HepG2 (cell line): Measurements from ENCODE around the gene TUBA4A. TPM values are rescaled to one million over a fixed set of nuclear protein-coding genes. Genes with fewer than 3 reads are reported as not detected.

Experiments used
- ATAC-seq: fragments of 200-7000 bp; cut with Tn5 transposase; 3 replicates; pipeline ENCODE4 v1.9.1; 2020; ENCODE audit warnings: mild to moderate bottlenecking, moderate library complexity
- BruUV-seq: library from RNA; stranded (reverse); fragments of 400-500 nt; replicated peaks from 2 replicates; lab custom pipeline; 2021; lab: Mats Ljungman, UMichigan
- CTCF ChIA-PET: fragments of 300-600 bp; formaldehyde crosslinking; extraction: SDS; loops from one replicate; lab custom pipeline; 2021; ENCODE audit warnings: low total read pairs, inconsistent platforms, low intra/inter-chr PET ratio; lab: Yijun Ruan, JAX
- POLR2A ChIA-PET: fragments of 350-600 bp; sonication (Branson Sonifier 250); formaldehyde crosslinking; loops from one replicate; lab custom pipeline; 2020; ENCODE audit warnings: antibody characterized with exemption, inconsistent platforms; lab: Yijun Ruan, JAX
- DNase-seq: peaks from one replicate; pipeline ENCODE4 v3.0.0-alpha.2; 2015; ENCODE audit warnings: low spot score
- FAIRE-seq: peaks from 3 replicates; lab custom pipeline; 2011; peaks lifted over from hg19 to GRCh38; lab: Jason Lieb, UNC
- H2AFZ ChIP-seq: one replicate; pipeline ENCODE4 v1.6.1; 2011; ENCODE audit warnings: low read length, inconsistent platforms
- H3K27ac ChIP-seq: fragments of 300-600 bp; 3 replicates; pipeline ENCODE4 v1.8.0; 2011; ENCODE audit warnings: mixed run types, mild to moderate bottlenecking, mixed read lengths, low read length, inconsistent platforms; ENCODE audit not compliant: insufficient read depth; ENCODE audit errors: extremely low read length
- H3K27me3 ChIP-seq, 2 experiments: fragments of 200-600 bp in 1 of 2; 2 replicates in 1 of 2; 3 replicates in 1 of 2; pipeline versions ENCODE4 v1.6.0 to v1.8.0; 2011; ENCODE audit warnings: low read length in 2 of 2, mild to moderate bottlenecking in 2 of 2, moderate library complexity in 2 of 2, inconsistent platforms in 1 of 2; ENCODE audit not compliant: insufficient read depth in 2 of 2, control insufficient read depth in 1 of 2
- H3K36me3 ChIP-seq, 2 experiments: fragments of 200-600 bp in 1 of 2; replicated peaks in 1 of 2; 2 replicates in 1 of 2; 3 replicates in 1 of 2; pipeline versions ENCODE4 v1.5.1 to v1.8.0; 2011; ENCODE audit warnings: low read length in 2 of 2, inconsistent platforms in 1 of 2; ENCODE audit not compliant: insufficient read depth in 2 of 2, control insufficient read depth in 1 of 2
- H3K4me1 ChIP-seq: 2 replicates; pipeline ENCODE4 v1.5.1; 2012; ENCODE audit warnings: low read length, inconsistent platforms; ENCODE audit not compliant: insufficient read depth
- H3K4me2 ChIP-seq: 2 replicates; pipeline ENCODE4 v1.6.0; 2011; ENCODE audit warnings: low read depth, low read length, inconsistent platforms
- H3K4me3 ChIP-seq, 3 experiments: fragments of 200-600 bp in 1 of 3; sonication (generic), shearing (Covaris generic) in 1 of 3; replicated peaks in 1 of 3; 2 replicates each; pipeline ENCODE4 v1.5.1; 2011 to 2016; ENCODE audit warnings: low read length in 3 of 3, inconsistent platforms in 2 of 3, low read depth in 2 of 3, mild to moderate bottlenecking in 2 of 3, control low read depth in 1 of 3, mixed read lengths in 1 of 3; ENCODE audit not compliant: insufficient read depth in 1 of 3
- H3K79me2 ChIP-seq: one replicate; pipeline ENCODE4 v1.6.1; 2011; ENCODE audit warnings: low read length, inconsistent platforms; ENCODE audit not compliant: insufficient read depth
- H3K9ac ChIP-seq: 2 replicates; pipeline ENCODE4 v1.6.0; 2011; ENCODE audit warnings: mild to moderate bottlenecking, low read depth, low read length, inconsistent platforms; ENCODE audit not compliant: insufficient read depth
- H3K9me3 ChIP-seq: 2 replicates; pipeline ENCODE4 v1.5.1; 2012; ENCODE audit warnings: mild to moderate bottlenecking, low read length
- H4K20me1 ChIP-seq: 2 replicates; pipeline ENCODE4 v1.6.0; 2011; ENCODE audit warnings: inconsistent platforms, mild to moderate bottlenecking, low read length, moderate library complexity; ENCODE audit not compliant: insufficient read depth
- MED8 ChIP-seq: sonication (generic); formaldehyde crosslinking; IDR thresholded peaks from 2 replicates; pipeline ENCODE4 v1.8.1; 2023; ENCODE audit warnings: mild to moderate bottlenecking, missing genetic modification reagents; ENCODE audit not compliant: insufficient replicate concordance
- MEIS1 ChIP-seq: sonication (generic); formaldehyde crosslinking; IDR thresholded peaks from 2 replicates; pipeline ENCODE4 v1.9.0; 2021; ENCODE audit warnings: mild to moderate bottlenecking, missing genetic modification reagents, moderate library complexity, borderline replicate concordance
- NFKB2 ChIP-seq: sonication (generic); formaldehyde crosslinking; IDR thresholded peaks from 2 replicates; pipeline ENCODE4 v1.4.0; 2020; ENCODE audit warnings: missing genetic modification reagents, borderline replicate concordance
- PHB2 ChIP-seq: fragments of 450-650 bp; IDR thresholded peaks from 2 replicates; pipeline ENCODE4 v1.6.1; 2018; ENCODE audit not compliant: partially characterized antibody
- RAD21 ChIP-seq: fragments of 450-650 bp; formaldehyde crosslinking; IDR thresholded peaks from 2 replicates; pipeline ENCODE4 v1.5.0; 2020; ENCODE audit warnings: mild to moderate bottlenecking
- SMAD1 ChIP-seq: sonication (generic); formaldehyde crosslinking; IDR thresholded peaks from 2 replicates; pipeline ENCODE4 v1.4.0; 2020; ENCODE audit warnings: missing genetic modification reagents, low read depth, mild to moderate bottlenecking, borderline replicate concordance
- ZBTB20 ChIP-seq: sonication (generic); formaldehyde crosslinking; IDR thresholded peaks from 2 replicates; pipeline ENCODE4 v1.8.1; 2023; ENCODE audit warnings: missing genetic modification reagents, low read depth, mild to moderate bottlenecking, borderline replicate concordance
- ZNF263 ChIP-seq: sonication (generic); formaldehyde crosslinking; IDR thresholded peaks from 2 replicates; pipeline ENCODE4 v1.4.0; 2020; ENCODE audit warnings: missing genetic modification reagents
- ZNF776 ChIP-seq: sonication (generic); formaldehyde crosslinking; IDR thresholded peaks from 2 replicates; pipeline ENCODE4 v1.4.0; 2020; ENCODE audit warnings: mild to moderate bottlenecking, missing genetic modification reagents
- WGBS: methylation state at CpG from one replicate; pipeline ENCODE4 v1.1.6; 2017; ENCODE audit warnings: low lambda C conversion rate; 5-methylcytosine and 5-hydroxymethylcytosine counted together
- in situ Hi-C: cut with HindIII; loops from 2 replicates; pipeline ENCODE4 v1.10.0; 2017; ENCODE audit warnings: low pct_unique_long_range_greater_than_20kb; ENCODE audit not compliant: extremely low pct_ligation_motif_present
- intact Hi-C: fragments of 100-400 bp; cut with micrococcal nuclease; formaldehyde crosslinking; loops from one replicate; pipeline ENCODE4 v1.10.0; 2022; ENCODE audit not compliant: unreplicated experiment
- polyA plus RNA-seq, 8 experiments: library from polyadenylated mRNA; depleted of rRNA in 3 of 8; stranded (reverse) in 7 of 8; unstranded in 1 of 8; fragments of >200 nt; fragmentation: Illumina TruSeq in 4 of 8; extraction: Trizol in 4 of 8; gene quantifications; 2 replicates each; pipeline versions ENCODE4 v1.2.1 to v1.2.3, GENCODE V29; 2011 to 2016; ENCODE audit warnings: low read depth in 4 of 8, missing spikeins in 1 of 8, mixed read lengths in 1 of 8; ENCODE audit not compliant: insufficient read depth in 1 of 8
- total RNA-seq, 5 experiments: library from RNA; depleted of rRNA; stranded (reverse); fragments of >200 nt; fragmentation: Illumina TruSeq; extraction: Trizol; gene quantifications; 2 replicates each; pipeline ENCODE4 v1.2.3, GENCODE V29; 2016; ENCODE audit warnings: low read depth in 1 of 5
- TF ChIP-seq, protein P1 (sequence below): sonication (generic); formaldehyde crosslinking; IDR thresholded peaks from 2 replicates; pipeline ENCODE4 v1.5.0; 2020; ENCODE audit warnings: missing genetic modification reagents
- TF ChIP-seq, protein P2 (sequence below): sonication (generic); formaldehyde crosslinking; IDR thresholded peaks from 2 replicates; pipeline ENCODE4 v1.4.0; 2020; ENCODE audit warnings: mild to moderate bottlenecking, missing genetic modification reagents, borderline replicate concordance
- TF ChIP-seq, protein P3 (sequence below): IDR thresholded peaks from 2 replicates; pipeline ENCODE4 v1.6.1; 2012; ENCODE audit warnings: low read depth, low read length, improper control_type of control experiment
- TF ChIP-seq, protein P4 (sequence below): sonication (generic); formaldehyde crosslinking; IDR thresholded peaks from 2 replicates; pipeline ENCODE4 v1.4.0; 2020; ENCODE audit warnings: low read depth, missing genetic modification reagents

Gene TUBA4A
- total and polyA plus RNA-seq, 2 of the 13 experiments (the other 11 are each of a cell fraction or from before 2014, with no cell fraction given) = 1.3 to 12.7 TPM

DNA sequence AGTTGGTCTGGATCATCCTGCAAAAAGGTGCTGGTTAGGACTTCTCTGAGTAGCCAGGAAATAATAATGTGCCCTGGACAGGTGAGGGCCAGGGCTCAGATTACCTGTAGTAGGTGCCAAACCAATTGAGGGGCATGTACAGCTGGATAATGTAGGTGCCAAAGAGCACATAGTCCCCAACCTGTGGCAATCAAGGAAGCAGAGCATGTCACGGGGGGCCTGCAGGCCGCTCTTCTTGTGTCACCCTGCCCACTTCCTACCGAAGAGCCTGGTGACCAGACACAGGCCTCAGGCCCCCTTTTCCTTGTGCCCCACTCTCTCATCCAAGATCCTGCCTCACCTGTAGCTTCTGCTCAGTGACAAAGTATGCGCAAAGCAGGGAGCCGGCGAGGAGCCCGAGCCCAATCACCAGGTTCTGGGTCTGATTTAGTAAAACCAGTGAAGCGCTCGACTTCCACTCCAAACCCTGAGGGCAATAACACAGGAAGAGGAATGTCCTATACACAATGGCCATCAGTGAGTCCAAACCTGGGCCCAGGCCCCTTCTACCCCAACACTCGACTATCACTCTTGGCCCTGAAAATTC, 40.1 kb downstream of the TUBA4A start:
- Histone ChIP-seq H3K4me3 (no peak overlapping the region), H3K4me1 (peaks cover 66% of the 10 kb centered on the region), H3K9ac (no peak overlapping the region), H2AFZ (no peak overlapping the region), H3K27ac (no peak overlapping the region), H3K9me3 (no peaks in the 10 kb centered on the region), H3K4me2 (no peak overlapping the region), H4K20me1 (no peaks in the 10 kb centered on the region), H3K36me3 (peaks cover 38 to 66% of the 10 kb centered on the region in 2 experiments), H3K79me2 (peaks cover 11% of the 10 kb centered on the region), H3K27me3 (no peaks in the 10 kb centered on the region)
- ChIA-PET POLR2A (interaction anchor here (1.1 to 3.4 kb wide), 2 partner anchors 37 kb away, joined by 4 to 20 read pairs; partner anchors contain the start of gene CNPPD1), CTCF (no interaction called here)
- 92% methylated on average over 9 of the region's 10 CpGs for WGBS
- BruUV-seq = no TSS peak
- in situ Hi-C loops = no loop called here
- FAIRE-seq (no peak), ATAC-seq (no peak), DNase-seq (no peak)
- intact Hi-C loops = no loop called here
- TF ChIP-seq MEIS1 (CRISPR knock-in tag) = no peak
- no peak for TF ChIP-seq SMAD1 (CRISPR knock-in tag)
- no peak for TF ChIP-seq ZNF776
- TF ChIP-seq MED8 (CRISPR knock-in tag) = no peak
- TF ChIP-seq PHB2 = no peak
- TF ChIP-seq, protein P1, sequence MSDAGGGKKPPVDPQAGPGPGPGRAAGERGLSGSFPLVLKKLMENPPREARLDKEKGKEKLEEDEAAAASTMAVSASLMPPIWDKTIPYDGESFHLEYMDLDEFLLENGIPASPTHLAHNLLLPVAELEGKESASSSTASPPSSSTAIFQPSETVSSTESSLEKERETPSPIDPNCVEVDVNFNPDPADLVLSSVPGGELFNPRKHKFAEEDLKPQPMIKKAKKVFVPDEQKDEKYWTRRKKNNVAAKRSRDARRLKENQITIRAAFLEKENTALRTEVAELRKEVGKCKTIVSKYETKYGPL (CRISPR knock-in tag) = no peak
- TF ChIP-seq, protein P2, sequence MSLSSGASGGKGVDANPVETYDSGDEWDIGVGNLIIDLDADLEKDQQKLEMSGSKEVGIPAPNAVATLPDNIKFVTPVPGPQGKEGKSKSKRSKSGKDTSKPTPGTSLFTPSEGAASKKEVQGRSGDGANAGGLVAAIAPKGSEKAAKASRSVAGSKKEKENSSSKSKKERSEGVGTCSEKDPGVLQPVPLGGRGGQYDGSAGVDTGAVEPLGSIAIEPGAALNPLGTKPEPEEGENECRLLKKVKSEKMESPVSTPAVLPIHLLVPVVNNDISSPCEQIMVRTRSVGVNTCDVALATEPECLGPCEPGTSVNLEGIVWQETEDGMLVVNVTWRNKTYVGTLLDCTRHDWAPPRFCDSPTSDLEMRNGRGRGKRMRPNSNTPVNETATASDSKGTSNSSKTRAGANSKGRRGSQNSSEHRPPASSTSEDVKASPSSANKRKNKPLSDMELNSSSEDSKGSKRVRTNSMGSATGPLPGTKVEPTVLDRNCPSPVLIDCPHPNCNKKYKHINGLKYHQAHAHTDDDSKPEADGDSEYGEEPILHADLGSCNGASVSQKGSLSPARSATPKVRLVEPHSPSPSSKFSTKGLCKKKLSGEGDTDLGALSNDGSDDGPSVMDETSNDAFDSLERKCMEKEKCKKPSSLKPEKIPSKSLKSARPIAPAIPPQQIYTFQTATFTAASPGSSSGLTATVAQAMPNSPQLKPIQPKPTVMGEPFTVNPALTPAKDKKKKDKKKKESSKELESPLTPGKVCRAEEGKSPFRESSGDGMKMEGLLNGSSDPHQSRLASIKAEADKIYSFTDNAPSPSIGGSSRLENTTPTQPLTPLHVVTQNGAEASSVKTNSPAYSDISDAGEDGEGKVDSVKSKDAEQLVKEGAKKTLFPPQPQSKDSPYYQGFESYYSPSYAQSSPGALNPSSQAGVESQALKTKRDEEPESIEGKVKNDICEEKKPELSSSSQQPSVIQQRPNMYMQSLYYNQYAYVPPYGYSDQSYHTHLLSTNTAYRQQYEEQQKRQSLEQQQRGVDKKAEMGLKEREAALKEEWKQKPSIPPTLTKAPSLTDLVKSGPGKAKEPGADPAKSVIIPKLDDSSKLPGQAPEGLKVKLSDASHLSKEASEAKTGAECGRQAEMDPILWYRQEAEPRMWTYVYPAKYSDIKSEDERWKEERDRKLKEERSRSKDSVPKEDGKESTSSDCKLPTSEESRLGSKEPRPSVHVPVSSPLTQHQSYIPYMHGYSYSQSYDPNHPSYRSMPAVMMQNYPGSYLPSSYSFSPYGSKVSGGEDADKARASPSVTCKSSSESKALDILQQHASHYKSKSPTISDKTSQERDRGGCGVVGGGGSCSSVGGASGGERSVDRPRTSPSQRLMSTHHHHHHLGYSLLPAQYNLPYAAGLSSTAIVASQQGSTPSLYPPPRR (CRISPR knock-in tag) = no peak
- TF ChIP-seq NFKB2 = no peak
- no peak for TF ChIP-seq RAD21
- TF ChIP-seq, protein P3, sequence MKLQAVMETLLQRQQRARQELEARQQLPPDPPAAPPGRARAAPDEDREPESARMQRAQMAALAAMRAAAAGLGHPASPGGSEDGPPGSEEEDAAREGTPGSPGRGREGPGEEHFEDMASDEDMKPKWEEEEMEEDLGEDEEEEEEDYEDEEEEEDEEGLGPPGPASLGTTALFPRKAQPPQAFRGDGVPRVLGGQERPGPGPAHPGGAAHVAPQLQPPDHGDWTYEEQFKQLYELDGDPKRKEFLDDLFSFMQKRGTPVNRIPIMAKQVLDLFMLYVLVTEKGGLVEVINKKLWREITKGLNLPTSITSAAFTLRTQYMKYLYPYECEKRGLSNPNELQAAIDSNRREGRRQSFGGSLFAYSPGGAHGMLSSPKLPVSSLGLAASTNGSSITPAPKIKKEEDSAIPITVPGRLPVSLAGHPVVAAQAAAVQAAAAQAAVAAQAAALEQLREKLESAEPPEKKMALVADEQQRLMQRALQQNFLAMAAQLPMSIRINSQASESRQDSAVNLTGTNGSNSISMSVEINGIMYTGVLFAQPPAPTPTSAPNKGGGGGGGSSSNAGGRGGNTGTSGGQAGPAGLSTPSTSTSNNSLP = no peak
- TF ChIP-seq ZBTB20 (CRISPR knock-in tag) = no peak
- TF ChIP-seq, protein P4, sequence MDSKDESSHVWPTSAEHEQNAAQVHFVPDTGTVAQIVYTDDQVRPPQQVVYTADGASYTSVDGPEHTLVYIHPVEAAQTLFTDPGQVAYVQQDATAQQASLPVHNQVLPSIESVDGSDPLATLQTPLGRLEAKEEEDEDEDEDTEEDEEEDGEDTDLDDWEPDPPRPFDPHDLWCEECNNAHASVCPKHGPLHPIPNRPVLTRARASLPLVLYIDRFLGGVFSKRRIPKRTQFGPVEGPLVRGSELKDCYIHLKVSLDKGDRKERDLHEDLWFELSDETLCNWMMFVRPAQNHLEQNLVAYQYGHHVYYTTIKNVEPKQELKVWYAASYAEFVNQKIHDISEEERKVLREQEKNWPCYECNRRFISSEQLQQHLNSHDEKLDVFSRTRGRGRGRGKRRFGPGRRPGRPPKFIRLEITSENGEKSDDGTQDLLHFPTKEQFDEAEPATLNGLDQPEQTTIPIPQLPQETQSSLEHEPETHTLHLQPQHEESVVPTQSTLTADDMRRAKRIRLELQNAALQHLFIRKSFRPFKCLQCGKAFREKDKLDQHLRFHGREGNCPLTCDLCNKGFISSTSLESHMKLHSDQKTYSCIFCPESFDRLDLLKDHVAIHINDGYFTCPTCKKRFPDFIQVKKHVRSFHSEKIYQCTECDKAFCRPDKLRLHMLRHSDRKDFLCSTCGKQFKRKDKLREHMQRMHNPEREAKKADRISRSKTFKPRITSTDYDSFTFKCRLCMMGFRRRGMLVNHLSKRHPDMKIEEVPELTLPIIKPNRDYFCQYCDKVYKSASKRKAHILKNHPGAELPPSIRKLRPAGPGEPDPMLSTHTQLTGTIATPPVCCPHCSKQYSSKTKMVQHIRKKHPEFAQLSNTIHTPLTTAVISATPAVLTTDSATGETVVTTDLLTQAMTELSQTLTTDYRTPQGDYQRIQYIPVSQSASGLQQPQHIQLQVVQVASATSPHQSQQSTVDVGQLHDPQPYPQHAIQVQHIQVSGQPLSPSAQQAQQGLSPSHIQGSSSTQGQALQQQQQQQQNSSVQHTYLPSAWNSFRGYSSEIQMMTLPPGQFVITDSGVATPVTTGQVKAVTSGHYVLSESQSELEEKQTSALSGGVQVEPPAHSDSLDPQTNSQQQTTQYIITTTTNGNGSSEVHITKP = no peak
- no peak for TF ChIP-seq ZNF263 (CRISPR knock-in tag)
